Suprapubic skin (tissue), 4 donors: Measurements from ENCODE around the gene ZBTB45. TPM values are rescaled to one million over a fixed set of nuclear protein-coding genes. Genes with fewer than 3 reads are reported as not detected.
A peak's percentile ranks its signal among the peaks of the same experiment; 100 is the strongest.

ENCODE experiments used
- DNase-seq, 2 donors: peaks; one replicate each; pipeline ENCODE4 v3.0.0-alpha.2; 2019; ENCODE audit warnings: low spot score in 2 of 2
- H3K27ac ChIP-seq: fragments of 200-600 bp; sonication (generic); one replicate; pipeline ENCODE4 v1.5.1; 2019
- H3K27me3 ChIP-seq: fragments of 200-600 bp; sonication (generic); one replicate; pipeline ENCODE4 v1.5.1; 2019
- H3K36me3 ChIP-seq: fragments of 200-600 bp; sonication (generic); one replicate; pipeline ENCODE4 v1.5.1; 2019
- H3K4me1 ChIP-seq: fragments of 200-600 bp; sonication (generic); one replicate; pipeline ENCODE4 v1.5.1; 2019
- H3K4me3 ChIP-seq: fragments of 200-600 bp; sonication (generic); one replicate; pipeline ENCODE4 v1.5.1; 2019; ENCODE audit warnings: mild to moderate bottlenecking
- H3K9me3 ChIP-seq: fragments of 200-600 bp; sonication (generic); one replicate; pipeline ENCODE4 v1.5.1; 2019
- CTCF ChIP-seq, 2 donors: fragments of 200-600 bp in 1 of 2; fragments of 450-650 bp in 1 of 2; sonication (generic) in 1 of 2; IDR thresholded peaks; one replicate each; pipeline ENCODE4 v1.5.1; 2016 to 2019; ENCODE audit warnings: antibody characterized with exemption in 2 of 2, mild to moderate bottlenecking in 1 of 2, moderate library complexity in 1 of 2
- EP300 ChIP-seq: sonication (generic); formaldehyde crosslinking; IDR thresholded peaks from one replicate; pipeline ENCODE4 v1.6.1; 2017; ENCODE audit warnings: antibody characterized with exemption
- POLR2A ChIP-seq, 2 donors: fragments of 450-650 bp; IDR thresholded peaks; one replicate each; pipeline ENCODE4 v1.6.1; 2017; ENCODE audit warnings: antibody characterized with exemption in 2 of 2, mild to moderate bottlenecking in 2 of 2, moderate library complexity in 2 of 2
- POLR2AphosphoS5 ChIP-seq, 3 donors: sonication (generic); formaldehyde crosslinking; IDR thresholded peaks; one replicate each; pipeline ENCODE4 v1.6.1; 2017; ENCODE audit warnings: antibody characterized with exemption in 3 of 3
- WGBS: methylation state at CpG from one replicate; pipeline ENCODE4 v1.1.5; 2018; 5-methylcytosine and 5-hydroxymethylcytosine counted together
- total RNA-seq, 4 donors: library from RNA; depleted of rRNA; stranded (reverse); fragments of >200 nt; gene quantifications; one replicate each; pipeline ENCODE4 v1.1.0, GENCODE V29; 2016

Gene ZBTB45
- 10 to 100 TPM in 3 of 4 donors, 1 to 10 TPM in 1; 6.7 to 20.7 (median 15.8) TPM for total RNA-seq

GRCh38 chr19:58519355-58520256 is at the start of gene ZBTB45:
Gene ZBTB45 (minus strand): TSS chr19:58519810. CDS start chr19:58517673, 2,137 bp downstream.
- H3K4me1 ChIP-seq = peaks cover 52% of the 10 kb centered on the region
- no peaks in the 10 kb centered on the region for H3K9me3 ChIP-seq
- H3K27ac ChIP-seq = peak within 1 kb of the TSS; percentile 97
- TF ChIP-seq CTCF (IDR thresholded peaks at IDR 0.05) (peak; percentile 62 to 71), EP300 (no peak), POLR2A (IDR thresholded peaks at IDR 0.05) (peak in 1 of 2 donors; percentile 49), POLR2AphosphoS5 (IDR thresholded peaks at IDR 0.05) (peak; percentile 18 to 93 (median 93))
- H3K4me3 ChIP-seq = peak within 1 kb of the TSS; percentile 80
- no peaks in the 10 kb centered on the region for H3K27me3 ChIP-seq
- peaks cover 20% of the 10 kb centered on the region for H3K36me3 ChIP-seq
- WGBS = 0% methylated on average over 10 of the region's 87 CpGs
- peak; percentile 94 to 96 for DNase-seq

GRCh38 chr19:58568453-58569130 is 49.0 kb upstream of the ZBTB45 start:
- H3K9me3 ChIP-seq = no peaks in the 10 kb centered on the region
- no peak for TF ChIP-seq CTCF (IDR thresholded peaks at IDR 0.05)
- TF ChIP-seq EP300 = no peak
- TF ChIP-seq POLR2A (IDR thresholded peaks at IDR 0.05) = no peak
- no peak for TF ChIP-seq POLR2AphosphoS5 (IDR thresholded peaks at IDR 0.05)
- peak; percentile 13 to 42 for DNase-seq
- H3K27ac ChIP-seq = no peak overlapping the region
- peaks cover 12% of the 10 kb centered on the region for H3K4me1 ChIP-seq
- peaks cover 41% of the 10 kb centered on the region for H3K36me3 ChIP-seq
- 87% methylated on average over 4 of the region's 4 CpGs for WGBS
- no peak overlapping the region for H3K4me3 ChIP-seq
- no peaks in the 10 kb centered on the region for H3K27me3 ChIP-seq

GRCh38 chr19:58566989-58567388 is 47.4 kb upstream of the ZBTB45 start:
- Histone ChIP-seq H3K27me3 (no peaks in the 10 kb centered on the region), H3K4me3 (no peak overlapping the region), H3K9me3 (no peaks in the 10 kb centered on the region), H3K27ac (no peak overlapping the region), H3K36me3 (peaks cover 41% of the 10 kb centered on the region), H3K4me1 (peaks cover 21% of the 10 kb centered on the region)
- no peak for DNase-seq
- 96% methylated on average over 5 of the region's 5 CpGs for WGBS
- no peak for TF ChIP-seq EP300
- TF ChIP-seq POLR2AphosphoS5 (IDR thresholded peaks at IDR 0.05) = no peak

GRCh38 chr19:58563823-58564222 is 44.2 kb upstream of the ZBTB45 start:
- Histone ChIP-seq H3K36me3 (peaks cover 16% of the 10 kb centered on the region), H3K27ac (no peak overlapping the region), H3K4me3 (no peak overlapping the region), H3K9me3 (no peaks in the 10 kb centered on the region), H3K4me1 (peaks cover 44% of the 10 kb centered on the region), H3K27me3 (no peaks in the 10 kb centered on the region)
- 54% methylated on average over 6 of the region's 6 CpGs for WGBS
- no peak for TF ChIP-seq POLR2A (IDR thresholded peaks at IDR 0.05)
- no peak for TF ChIP-seq EP300
- TF ChIP-seq CTCF (IDR thresholded peaks at IDR 0.05) = no peak
- TF ChIP-seq POLR2AphosphoS5 (IDR thresholded peaks at IDR 0.05) = no peak
- DNase-seq = no peak

- Histone ChIP-seq H3K4me1 (peaks cover 44% of the 10 kb centered on the region), H3K27ac (peak overlapping the region; percentile 7), H3K4me3 (peak overlapping the region; percentile 44), H3K9me3 (no peaks in the 10 kb centered on the region), H3K27me3 (no peaks in the 10 kb centered on the region), H3K36me3 (peaks cover 13% of the 10 kb centered on the region)
- DNase-seq = peak in 1 of 2 donors; percentile 76
- TF ChIP-seq POLR2A (IDR thresholded peaks at IDR 0.05) (no peak), EP300 (no peak), POLR2AphosphoS5 (IDR thresholded peaks at IDR 0.05) (no peak), CTCF (IDR thresholded peaks at IDR 0.05) (no peak)
- WGBS = 15% methylated on average over 6 of the region's 40 CpGs
Measured at GRCh38 chr19:58563034-58563573, 43.5 kb upstream of the ZBTB45 start.
